HL-60 (cell line): ENCODE data around the gene ENO3.

ENCODE experiments used
- GABPA ChIP-seq: IDR thresholded peaks from 2 replicates; pipeline ENCODE4 v1.6.1; 2012; ENCODE audit warnings: low read depth
- POLR2AphosphoS5 ChIP-seq: IDR thresholded peaks from 2 replicates; pipeline ENCODE4 v1.6.1; 2012; ENCODE audit warnings: low read depth
- SPI1 ChIP-seq: IDR thresholded peaks from 2 replicates; pipeline ENCODE4 v1.6.1; 2012; ENCODE audit warnings: low read depth, mild to moderate bottlenecking, borderline replicate concordance
- TF ChIP-seq, protein P1 (sequence below): IDR thresholded peaks from one replicate; pipeline ENCODE4 v1.5.1; 2011; ENCODE audit warnings: low read length, control low read depth, inconsistent platforms; ENCODE audit not compliant: insufficient read depth

DNA sequence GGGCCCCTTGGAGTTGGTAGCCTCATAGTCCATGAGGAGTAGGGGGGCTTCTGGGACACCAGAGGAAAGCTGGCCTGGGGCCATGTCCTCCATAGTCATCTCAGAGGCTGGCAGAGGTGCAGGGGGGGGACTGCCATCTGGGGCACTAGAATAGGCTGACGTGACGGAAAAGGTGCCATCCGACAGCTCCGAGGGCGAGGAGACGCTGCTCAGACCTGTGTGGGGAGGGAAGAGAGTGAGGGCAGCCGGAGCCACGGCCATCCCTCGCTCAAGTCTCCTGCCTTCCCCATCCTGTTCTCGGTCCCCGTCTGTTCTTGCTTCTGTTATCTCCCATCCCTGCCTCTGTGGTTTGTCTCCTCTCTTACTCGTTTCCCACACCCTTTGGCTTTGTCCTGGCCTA is 21.4 kb downstream of the ENO3 start:
- TF ChIP-seq, protein P1, sequence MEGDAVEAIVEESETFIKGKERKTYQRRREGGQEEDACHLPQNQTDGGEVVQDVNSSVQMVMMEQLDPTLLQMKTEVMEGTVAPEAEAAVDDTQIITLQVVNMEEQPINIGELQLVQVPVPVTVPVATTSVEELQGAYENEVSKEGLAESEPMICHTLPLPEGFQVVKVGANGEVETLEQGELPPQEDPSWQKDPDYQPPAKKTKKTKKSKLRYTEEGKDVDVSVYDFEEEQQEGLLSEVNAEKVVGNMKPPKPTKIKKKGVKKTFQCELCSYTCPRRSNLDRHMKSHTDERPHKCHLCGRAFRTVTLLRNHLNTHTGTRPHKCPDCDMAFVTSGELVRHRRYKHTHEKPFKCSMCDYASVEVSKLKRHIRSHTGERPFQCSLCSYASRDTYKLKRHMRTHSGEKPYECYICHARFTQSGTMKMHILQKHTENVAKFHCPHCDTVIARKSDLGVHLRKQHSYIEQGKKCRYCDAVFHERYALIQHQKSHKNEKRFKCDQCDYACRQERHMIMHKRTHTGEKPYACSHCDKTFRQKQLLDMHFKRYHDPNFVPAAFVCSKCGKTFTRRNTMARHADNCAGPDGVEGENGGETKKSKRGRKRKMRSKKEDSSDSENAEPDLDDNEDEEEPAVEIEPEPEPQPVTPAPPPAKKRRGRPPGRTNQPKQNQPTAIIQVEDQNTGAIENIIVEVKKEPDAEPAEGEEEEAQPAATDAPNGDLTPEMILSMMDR, result no peak
- no peak for TF ChIP-seq SPI1
- TF ChIP-seq GABPA, result no peak
- TF ChIP-seq POLR2AphosphoS5, result no peak
